ENCODE data around the gene RNF220. TPM values are rescaled to one million over a fixed set of nuclear protein-coding genes. Genes with fewer than 3 reads are reported as not detected.
"Not testable (repeated sequence)": the region's sequence is repeated elsewhere in the genome, so short reads cannot be mapped to it uniquely, and the experiment has no call there.

RNF220 gene
- total and polyA plus RNA-seq, 8 donors: 50.8 to 108 (median 91.3) TPM

- Histone ChIP-seq H3K4me3 (no peak overlapping the region), H3K27me3 (no peaks in the 10 kb centered on the region), H3K27ac (no peak overlapping the region), H3K9me3 (no peaks in the 10 kb centered on the region), H3K4me1 (peaks cover 0 to 4% of the 10 kb centered on the region in 2 donors), H3K36me3 (peaks cover 0 to 6% of the 10 kb centered on the region in 2 donors)
- ATAC-seq (no peak), DNase-seq (no peak)
- intact Hi-C loops (cut with DNase I): no loop called here
- no peak for TF ChIP-seq CTCF (IDR thresholded peaks at IDR 0.05)
Observed at GRCh38 chr1:44662683-44663030, 257.6 kb downstream of the RNF220 start.

GRCh38 chr1:44663417-44663816, 258.4 kb downstream of the RNF220 start:
- ATAC-seq: no peak
- peaks cover 0 to 6% of the 10 kb centered on the region in 2 donors for H3K36me3 ChIP-seq
- intact Hi-C loops (cut with DNase I): no loop called here
- H3K27ac ChIP-seq: no peak overlapping the region
- no peaks in the 10 kb centered on the region for H3K27me3 ChIP-seq
- no peak overlapping the region for H3K4me3 ChIP-seq
- no peaks in the 10 kb centered on the region for H3K9me3 ChIP-seq
- DNase-seq: no peak
- TF ChIP-seq CTCF (IDR thresholded peaks at IDR 0.05): no peak
- H3K4me1 ChIP-seq: peaks cover 0 to 4% of the 10 kb centered on the region in 2 donors

GRCh38 chr1:44664730-44665370, 259.8 kb downstream of the RNF220 start:
- H3K36me3 ChIP-seq: no peaks in the 10 kb centered on the region
- intact Hi-C loops (cut with DNase I): no loop called here
- DNase-seq (no peak), ATAC-seq (no peak)
- no peak for TF ChIP-seq CTCF (IDR thresholded peaks at IDR 0.05)
- H3K27ac ChIP-seq: no peak overlapping the region
- no peaks in the 10 kb centered on the region for H3K27me3 ChIP-seq
- no peaks in the 10 kb centered on the region for H3K9me3 ChIP-seq
- no peak overlapping the region for H3K4me3 ChIP-seq
- H3K4me1 ChIP-seq: peaks cover 0 to 4% of the 10 kb centered on the region in 2 donors

GRCh38 chr1:44666719-44667118, 261.7 kb downstream of the RNF220 start:
- H3K27ac ChIP-seq; H3K27me3 ChIP-seq; H3K4me3 ChIP-seq; ATAC-seq; H3K9me3 ChIP-seq; intact Hi-C loops (cut with DNase I); H3K36me3 ChIP-seq; H3K4me1 ChIP-seq; DNase-seq: not testable (repeated sequence)

GRCh38 chr1:44670751-44671640, 265.9 kb downstream of the RNF220 start:
- intact Hi-C loops (cut with DNase I): no loop called here
- peak in 1 of 4 donors; percentile 6 for DNase-seq
- Histone ChIP-seq H3K27me3 (no peaks in the 10 kb centered on the region), H3K27ac (peak overlapping the region in 1 of 2 donors; percentile 96), H3K4me1 (peaks cover 23 to 37% of the 10 kb centered on the region in 2 donors), H3K36me3 (no peaks in the 10 kb centered on the region), H3K9me3 (no peaks in the 10 kb centered on the region), H3K4me3 (no peak overlapping the region)
- no peak for TF ChIP-seq CTCF (IDR thresholded peaks at IDR 0.05)
- ATAC-seq: no peak
